Measurements from ENCODE around the gene SLC4A3.
"Not testable (repeated sequence)": the region's sequence is repeated elsewhere in the genome, so short reads cannot be mapped to it uniquely, and the experiment has no call there.

SLC4A3 gene

GRCh38 chr2:219676586-219676985 is 49.2 kb downstream of the SLC4A3 start:
- no peak for DNase-seq (ENCODE audit: extremely low read depth in 1 of 2, low read depth in 1 of 2)

- no peak for DNase-seq (ENCODE audit: extremely low read depth in 1 of 2, low read depth in 1 of 2)
These were observed 51.6 kb downstream of the SLC4A3 start for GRCh38 chr2:219679041-219679440.

DNA sequence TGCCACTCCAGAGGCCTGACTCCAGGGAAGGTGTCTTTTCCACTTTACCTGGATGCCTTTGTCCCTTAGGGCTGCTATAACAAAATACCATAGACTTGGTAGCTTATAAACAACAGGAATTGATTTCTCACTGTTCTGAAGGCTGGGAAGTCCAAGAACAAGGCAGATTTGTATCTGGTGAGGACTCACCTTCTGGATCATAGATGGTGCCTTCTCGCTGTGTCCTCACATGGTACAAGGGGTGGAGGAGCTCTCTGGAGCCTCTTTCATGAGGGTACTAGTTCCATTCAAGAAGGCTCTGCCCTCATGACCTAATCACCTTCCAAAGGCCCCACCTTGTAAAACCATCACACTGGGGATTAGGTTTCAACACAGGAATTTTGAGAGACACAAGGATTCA is 52.1 kb downstream of the SLC4A3 start:
- DNase-seq (ENCODE audit: extremely low read depth in 1 of 2, low read depth in 1 of 2), result no peak

DNA sequence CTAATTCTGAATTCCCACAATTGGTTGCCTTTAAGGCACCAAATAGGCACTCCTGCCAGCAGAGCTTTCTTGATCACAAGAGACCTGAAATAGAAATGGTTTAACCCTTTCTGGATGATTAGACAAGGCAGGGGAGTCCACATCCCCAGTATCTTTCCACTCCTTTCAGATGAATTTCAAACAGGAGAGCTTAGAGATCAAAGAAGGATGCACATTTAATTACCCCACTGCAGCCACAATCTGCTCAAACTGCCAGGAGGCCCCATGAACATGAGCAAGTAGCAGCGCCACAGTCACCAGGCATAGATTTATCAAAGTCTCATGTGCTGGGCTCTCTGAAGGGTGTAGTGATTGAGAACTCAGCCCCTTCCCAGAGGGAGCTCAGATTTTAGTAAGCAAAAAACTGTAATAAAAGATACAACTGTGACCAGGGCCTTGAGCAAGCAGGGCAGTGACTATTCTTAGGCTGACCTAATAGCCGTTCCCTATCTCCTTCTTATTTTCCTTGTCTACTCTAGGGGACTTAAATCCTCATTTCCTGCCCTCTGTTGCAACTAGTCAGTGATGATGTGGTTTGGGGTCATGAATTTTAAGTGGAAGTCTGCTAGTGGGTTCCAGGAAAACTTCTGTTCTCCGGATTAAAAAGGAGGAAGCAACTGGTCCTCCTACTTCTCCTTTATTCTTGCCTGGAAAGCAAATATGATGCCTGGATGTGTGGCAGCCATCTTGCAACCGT is 53.7 kb downstream of the SLC4A3 start:
- DNase-seq (ENCODE audit: extremely low read depth in 1 of 2, low read depth in 1 of 2), result no peak

DNA sequence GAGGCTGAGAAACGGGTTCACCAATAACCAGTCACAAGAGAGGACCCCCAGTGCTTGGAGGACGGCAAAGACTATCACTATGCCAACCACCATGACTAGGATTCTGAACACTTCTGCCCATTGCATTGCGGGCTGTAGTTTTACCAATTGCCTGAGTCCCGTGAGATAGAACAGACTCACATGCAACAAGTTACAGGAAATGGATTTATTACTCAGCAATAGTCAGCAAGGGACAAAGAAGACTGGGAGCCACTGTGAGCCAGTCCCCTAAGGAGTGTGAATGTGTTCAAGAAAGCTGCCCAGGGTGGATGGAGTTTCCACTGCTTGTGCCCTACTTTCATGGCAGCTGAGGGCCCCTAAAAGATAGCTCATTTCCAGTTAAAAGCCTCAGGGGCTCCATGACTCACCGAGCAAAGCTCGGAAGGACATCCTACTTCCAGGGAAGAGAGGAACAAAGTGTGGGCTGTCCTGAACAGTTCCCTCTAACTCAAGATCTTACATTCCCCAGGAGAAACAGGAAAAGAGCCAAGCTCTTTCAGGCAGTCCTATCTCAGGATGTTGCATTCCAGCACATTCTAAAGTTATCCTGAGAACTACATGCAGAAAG is 54.4 kb downstream of the SLC4A3 start:
- DNase-seq (ENCODE audit: extremely low read depth in 1 of 2, low read depth in 1 of 2), result no peak

DNA sequence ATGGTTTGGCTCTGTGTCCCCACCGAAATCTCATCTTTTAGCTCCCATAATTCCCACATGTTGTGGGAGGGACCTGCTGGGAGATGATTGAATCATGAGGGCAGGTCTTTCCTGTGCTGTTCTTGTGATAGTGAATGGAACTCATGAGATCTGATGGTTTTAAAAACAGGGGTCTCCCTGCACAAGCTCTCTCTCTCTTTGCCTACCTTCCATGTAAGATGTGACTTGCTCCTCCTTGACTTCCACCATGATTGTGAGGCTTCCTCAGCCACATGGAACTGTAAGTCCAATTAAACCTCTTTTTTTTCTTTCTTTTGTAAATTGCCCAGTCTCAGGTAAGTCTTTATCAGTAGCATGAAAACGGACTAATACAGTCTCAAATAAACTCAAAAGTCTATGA is 56.0 kb downstream of the SLC4A3 start:
- DNase-seq (ENCODE audit: extremely low read depth in 1 of 2, low read depth in 1 of 2), result not testable (repeated sequence)

DNA sequence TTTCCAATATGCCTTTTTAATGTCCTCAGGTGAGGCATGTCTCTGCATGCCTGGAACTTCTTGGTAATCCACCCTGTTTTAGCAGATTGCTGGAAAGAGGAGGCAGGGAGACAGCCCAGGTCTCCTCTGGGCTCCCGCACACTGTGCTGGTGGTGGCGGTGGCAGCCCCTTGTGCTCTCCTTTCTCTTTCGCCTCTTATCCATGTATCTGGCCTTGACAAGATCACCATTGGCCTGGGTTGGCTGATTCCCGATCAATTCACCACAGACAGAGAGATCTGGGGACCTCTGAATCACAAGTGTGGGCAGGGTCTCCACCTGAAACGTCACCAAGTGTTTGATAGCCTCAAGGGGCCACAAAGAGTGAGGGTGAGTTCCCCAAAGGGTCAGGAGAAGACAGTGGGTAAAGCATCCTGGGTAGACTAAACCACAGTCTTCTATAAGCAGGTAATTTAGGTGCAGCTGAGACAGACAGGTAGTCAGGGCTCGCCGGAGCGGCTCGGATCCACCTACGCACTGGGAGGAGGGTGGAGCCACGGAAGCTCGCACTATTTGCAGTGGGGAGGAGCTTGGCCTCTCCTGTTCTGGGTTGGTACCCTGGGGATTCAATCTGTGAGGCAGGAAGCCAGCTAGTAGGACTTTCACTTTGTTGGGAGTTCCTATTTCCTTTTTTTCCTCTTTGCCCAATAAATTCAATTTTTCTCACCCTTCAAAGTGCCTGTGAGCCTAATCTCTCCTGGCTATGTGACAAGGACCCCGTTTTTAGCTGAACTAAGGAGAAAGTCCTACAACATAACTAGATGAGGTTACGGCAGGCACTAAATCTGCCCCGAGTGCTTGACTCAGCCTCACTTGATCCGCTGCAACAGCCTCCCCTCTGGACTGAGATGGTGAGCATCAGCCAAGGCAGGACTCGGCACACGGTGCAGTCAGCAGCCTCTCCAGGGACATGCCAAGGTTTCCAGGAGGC is 57.6 kb downstream of the SLC4A3 start:
- DNase-seq (ENCODE audit: extremely low read depth in 1 of 2, low read depth in 1 of 2), result peak; percentile 15 to 32

DNA sequence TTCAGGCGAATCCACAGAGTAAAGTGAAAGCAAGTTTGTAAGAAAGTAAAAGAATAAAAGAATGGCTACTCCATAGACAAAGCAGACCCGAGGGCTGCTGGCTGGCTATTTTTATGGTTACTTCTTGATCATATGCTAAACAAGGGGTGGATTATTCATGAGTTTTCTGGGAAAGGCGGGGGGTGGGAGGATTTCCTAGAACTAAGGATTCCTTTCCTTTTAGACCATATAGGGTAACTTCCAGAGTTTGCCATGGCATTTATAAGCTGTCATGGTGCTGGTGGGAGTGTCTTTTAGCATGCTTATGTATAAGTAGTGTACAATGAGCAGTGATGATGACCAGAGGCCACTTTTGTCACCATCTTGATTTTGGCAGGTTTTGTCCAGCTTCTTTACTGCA is 59.8 kb downstream of the SLC4A3 start:
- DNase-seq (ENCODE audit: extremely low read depth in 1 of 2, low read depth in 1 of 2), result no peak

- DNase-seq (ENCODE audit: extremely low read depth in 1 of 2, low read depth in 1 of 2), result no peak
These were observed 60.6 kb downstream of the SLC4A3 start for GRCh38 chr2:219687882-219688559.

GRCh38 chr2:219688560-219689445 is 61.4 kb downstream of the SLC4A3 start:
- DNase-seq (ENCODE audit: extremely low read depth in 1 of 2, low read depth in 1 of 2), result no peak

DNA sequence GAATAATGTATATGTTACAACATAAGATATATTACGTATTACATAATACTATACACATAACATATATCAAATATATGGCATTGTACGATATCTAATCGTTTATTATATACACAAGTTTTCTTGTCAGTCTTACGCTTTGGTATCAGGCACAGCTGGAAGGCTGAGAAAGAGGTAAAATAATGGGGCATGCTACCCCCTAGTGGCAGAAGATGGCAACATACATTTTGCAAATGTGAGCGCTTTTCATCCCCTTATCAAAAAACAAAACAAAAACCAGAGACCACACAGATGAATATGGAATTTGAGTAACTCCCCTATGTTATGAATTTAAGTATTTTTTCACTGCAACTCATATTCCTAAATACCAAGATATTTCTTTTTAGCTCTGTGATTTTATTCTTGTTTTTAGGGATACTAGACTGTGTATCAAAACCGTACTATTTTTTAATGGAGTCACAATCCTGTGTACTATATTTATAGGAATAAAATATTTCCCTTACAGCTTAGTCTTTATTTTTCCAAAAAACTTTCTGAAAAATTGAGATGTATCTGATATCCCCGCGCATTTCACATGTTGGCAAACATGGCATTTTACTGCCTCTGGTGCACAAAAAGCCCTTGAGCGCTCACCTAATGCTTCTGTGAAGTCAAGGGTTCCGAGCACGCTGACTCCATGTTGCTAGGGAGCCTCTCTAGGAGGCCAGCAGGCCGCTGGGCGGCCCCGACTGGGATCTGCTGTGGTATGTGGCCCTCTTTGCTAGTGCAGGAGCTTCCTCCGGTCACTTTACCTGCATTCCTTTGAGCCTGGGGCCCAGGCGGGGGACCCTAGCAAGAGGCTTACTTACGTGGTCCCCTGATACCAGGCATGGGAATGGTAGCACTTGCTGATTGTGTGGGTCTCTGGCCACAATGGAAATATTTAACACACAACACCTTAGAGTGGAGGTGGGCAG is 62.5 kb downstream of the SLC4A3 start:
- peak in 1 of 2 donors; percentile 6 for DNase-seq (ENCODE audit: extremely low read depth in 1 of 2, low read depth in 1 of 2)

DNA sequence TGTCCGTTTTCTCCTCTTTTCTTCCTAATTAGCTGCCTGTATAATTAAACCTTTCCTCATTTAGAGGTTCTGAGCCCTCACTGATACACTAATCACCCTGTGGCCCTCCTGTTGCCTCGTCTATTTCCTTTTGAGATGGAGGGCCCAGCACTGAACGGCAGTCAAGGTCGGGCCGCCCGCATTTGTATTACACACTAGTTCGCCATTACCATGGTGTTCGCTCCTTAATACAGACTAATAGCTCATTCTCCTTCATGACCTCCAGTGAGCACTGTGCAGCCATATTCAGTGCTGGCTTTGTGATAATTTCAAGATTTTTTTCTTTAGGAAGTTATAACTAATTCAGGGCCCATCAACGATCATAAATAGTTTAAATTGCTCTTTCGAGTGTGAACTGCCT is 64.1 kb downstream of the SLC4A3 start:
- no peak for DNase-seq (ENCODE audit: extremely low read depth in 1 of 2, low read depth in 1 of 2)
